HepG2 (cell line): ENCODE data around the gene SNF8. TPM values are rescaled to one million over a fixed set of nuclear protein-coding genes. Genes with fewer than 3 reads are reported as not detected.

Source experiments
- ATAC-seq: fragments of 200-7000 bp; cut with Tn5 transposase; 3 replicates; pipeline ENCODE4 v1.9.1; 2020; ENCODE audit warnings: mild to moderate bottlenecking, moderate library complexity
- BruUV-seq: library from RNA; stranded (reverse); fragments of 400-500 nt; replicated peaks from 2 replicates; lab custom pipeline; 2021; lab: Mats Ljungman, UMichigan
- CTCF ChIA-PET: fragments of 300-600 bp; formaldehyde crosslinking; extraction: SDS; loops from one replicate; lab custom pipeline; 2021; ENCODE audit warnings: low total read pairs, inconsistent platforms, low intra/inter-chr PET ratio; lab: Yijun Ruan, JAX
- POLR2A ChIA-PET: fragments of 350-600 bp; sonication (Branson Sonifier 250); formaldehyde crosslinking; loops from one replicate; lab custom pipeline; 2020; ENCODE audit warnings: antibody characterized with exemption, inconsistent platforms; lab: Yijun Ruan, JAX
- DNase-seq: peaks from one replicate; pipeline ENCODE4 v3.0.0-alpha.2; 2015; ENCODE audit warnings: low spot score
- FAIRE-seq: peaks from 3 replicates; lab custom pipeline; 2011; peaks lifted over from hg19 to GRCh38; lab: Jason Lieb, UNC
- H2AFZ ChIP-seq: one replicate; pipeline ENCODE4 v1.6.1; 2011; ENCODE audit warnings: low read length, inconsistent platforms
- H3K27ac ChIP-seq: fragments of 300-600 bp; 3 replicates; pipeline ENCODE4 v1.8.0; 2011; ENCODE audit warnings: mixed run types, mild to moderate bottlenecking, mixed read lengths, low read length, inconsistent platforms; ENCODE audit not compliant: insufficient read depth; ENCODE audit errors: extremely low read length
- H3K27me3 ChIP-seq, 2 experiments: fragments of 200-600 bp in 1 of 2; 2 replicates in 1 of 2; 3 replicates in 1 of 2; pipeline versions ENCODE4 v1.6.0 to v1.8.0; 2011; ENCODE audit warnings: low read length in 2 of 2, mild to moderate bottlenecking in 2 of 2, moderate library complexity in 2 of 2, inconsistent platforms in 1 of 2; ENCODE audit not compliant: insufficient read depth in 2 of 2, control insufficient read depth in 1 of 2
- H3K36me3 ChIP-seq, 2 experiments: fragments of 200-600 bp in 1 of 2; replicated peaks in 1 of 2; 2 replicates in 1 of 2; 3 replicates in 1 of 2; pipeline versions ENCODE4 v1.5.1 to v1.8.0; 2011; ENCODE audit warnings: low read length in 2 of 2, inconsistent platforms in 1 of 2; ENCODE audit not compliant: insufficient read depth in 2 of 2, control insufficient read depth in 1 of 2
- H3K4me1 ChIP-seq: 2 replicates; pipeline ENCODE4 v1.5.1; 2012; ENCODE audit warnings: low read length, inconsistent platforms; ENCODE audit not compliant: insufficient read depth
- H3K4me2 ChIP-seq: 2 replicates; pipeline ENCODE4 v1.6.0; 2011; ENCODE audit warnings: low read depth, low read length, inconsistent platforms
- H3K4me3 ChIP-seq, 3 experiments: fragments of 200-600 bp in 1 of 3; sonication (generic), shearing (Covaris generic) in 1 of 3; replicated peaks in 1 of 3; 2 replicates each; pipeline ENCODE4 v1.5.1; 2011 to 2016; ENCODE audit warnings: low read length in 3 of 3, inconsistent platforms in 2 of 3, low read depth in 2 of 3, mild to moderate bottlenecking in 2 of 3, control low read depth in 1 of 3, mixed read lengths in 1 of 3; ENCODE audit not compliant: insufficient read depth in 1 of 3
- H3K79me2 ChIP-seq: one replicate; pipeline ENCODE4 v1.6.1; 2011; ENCODE audit warnings: low read length, inconsistent platforms; ENCODE audit not compliant: insufficient read depth
- H3K9ac ChIP-seq: 2 replicates; pipeline ENCODE4 v1.6.0; 2011; ENCODE audit warnings: mild to moderate bottlenecking, low read depth, low read length, inconsistent platforms; ENCODE audit not compliant: insufficient read depth
- H3K9me3 ChIP-seq: 2 replicates; pipeline ENCODE4 v1.5.1; 2012; ENCODE audit warnings: mild to moderate bottlenecking, low read length
- H4K20me1 ChIP-seq: 2 replicates; pipeline ENCODE4 v1.6.0; 2011; ENCODE audit warnings: inconsistent platforms, mild to moderate bottlenecking, low read length, moderate library complexity; ENCODE audit not compliant: insufficient read depth
- FOXK1 ChIP-seq: sonication (generic); formaldehyde crosslinking; IDR thresholded peaks from 2 replicates; pipeline ENCODE4 v1.4.0; 2020; ENCODE audit warnings: low read depth, missing genetic modification reagents, borderline replicate concordance
- MAFF ChIP-seq: IDR thresholded peaks from 2 replicates; pipeline ENCODE4 v1.6.1; 2011; ENCODE audit warnings: low read depth, low read length, improper control_type of control experiment
- MAFK ChIP-seq, 2 experiments: IDR thresholded peaks in 1 of 2; conservative IDR thresholded peaks in 1 of 2; 2 replicates each; pipeline ENCODE4 v1.6.1; 2011; ENCODE audit warnings: improper control_type of control experiment in 2 of 2, low read length in 2 of 2
- SMARCC2 ChIP-seq: fragments of 450-650 bp; IDR thresholded peaks from 2 replicates; pipeline ENCODE4 v1.6.1; 2017; ENCODE audit warnings: antibody characterized with exemption, mild to moderate bottlenecking
- SOX13 ChIP-seq, 3 experiments: fragments of 450-650 bp in 1 of 3; sonication (generic) in 1 of 3; formaldehyde crosslinking in 1 of 3; IDR thresholded peaks in 2 of 3; conservative IDR thresholded peaks in 1 of 3; 2 replicates each; pipeline versions ENCODE4 v1.5.0 to v1.6.1; 2016 to 2020; ENCODE audit warnings: antibody characterized with exemption in 1 of 3, mild to moderate bottlenecking in 1 of 3, missing compliant biosample characterization in 1 of 3, missing genetic modification reagents in 1 of 3, moderate library complexity in 1 of 3
- YEATS4 ChIP-seq: sonication (generic); formaldehyde crosslinking; IDR thresholded peaks from 2 replicates; pipeline ENCODE4 v1.4.0; 2020; ENCODE audit warnings: missing genetic modification reagents, borderline replicate concordance
- ZNF3 ChIP-seq: IDR thresholded peaks from 2 replicates; pipeline ENCODE4 v1.7.0; 2017; ENCODE audit warnings: inconsistent platforms
- ZNF577 ChIP-seq: sonication (generic); formaldehyde crosslinking; IDR thresholded peaks from 2 replicates; pipeline ENCODE4 v1.4.0; 2020; ENCODE audit warnings: mild to moderate bottlenecking, low read depth, missing genetic modification reagents, borderline replicate concordance
- ZSCAN21 ChIP-seq: sonication (generic); formaldehyde crosslinking; IDR thresholded peaks from 2 replicates; pipeline ENCODE4 v1.8.0; 2022; ENCODE audit warnings: mild to moderate bottlenecking, missing genetic modification reagents, moderate library complexity, borderline replicate concordance
- WGBS: methylation state at CpG from one replicate; pipeline ENCODE4 v1.1.6; 2017; ENCODE audit warnings: low lambda C conversion rate; 5-methylcytosine and 5-hydroxymethylcytosine counted together
- in situ Hi-C: cut with HindIII; loops from 2 replicates; pipeline ENCODE4 v1.10.0; 2017; ENCODE audit warnings: low pct_unique_long_range_greater_than_20kb; ENCODE audit not compliant: extremely low pct_ligation_motif_present
- intact Hi-C: fragments of 100-400 bp; cut with micrococcal nuclease; formaldehyde crosslinking; loops from one replicate; pipeline ENCODE4 v1.10.0; 2022; ENCODE audit not compliant: unreplicated experiment
- polyA plus RNA-seq, 8 experiments: library from polyadenylated mRNA; depleted of rRNA in 3 of 8; stranded (reverse) in 7 of 8; unstranded in 1 of 8; fragments of >200 nt; fragmentation: Illumina TruSeq in 4 of 8; extraction: Trizol in 4 of 8; gene quantifications; 2 replicates each; pipeline versions ENCODE4 v1.2.1 to v1.2.3, GENCODE V29; 2011 to 2016; ENCODE audit warnings: low read depth in 4 of 8, missing spikeins in 1 of 8, mixed read lengths in 1 of 8; ENCODE audit not compliant: insufficient read depth in 1 of 8
- total RNA-seq, 5 experiments: library from RNA; depleted of rRNA; stranded (reverse); fragments of >200 nt; fragmentation: Illumina TruSeq; extraction: Trizol; gene quantifications; 2 replicates each; pipeline ENCODE4 v1.2.3, GENCODE V29; 2016; ENCODE audit warnings: low read depth in 1 of 5
- TF ChIP-seq, protein P1 (sequence below): sonication (generic); formaldehyde crosslinking; IDR thresholded peaks from 2 replicates; pipeline ENCODE4 v1.9.0; 2022; ENCODE audit warnings: missing genetic modification reagents, mild to moderate bottlenecking, borderline replicate concordance
- TF ChIP-seq, protein P2 (sequence below): IDR thresholded peaks from 2 replicates; pipeline ENCODE4 v1.6.1; 2016; ENCODE audit warnings: missing genetic modification reagents, missing compliant biosample characterization

Gene SNF8
- total and polyA plus RNA-seq, 2 of the 13 experiments (the other 11 are each of a cell fraction or from before 2014, with no cell fraction given), result 114 to 153 TPM

DNA sequence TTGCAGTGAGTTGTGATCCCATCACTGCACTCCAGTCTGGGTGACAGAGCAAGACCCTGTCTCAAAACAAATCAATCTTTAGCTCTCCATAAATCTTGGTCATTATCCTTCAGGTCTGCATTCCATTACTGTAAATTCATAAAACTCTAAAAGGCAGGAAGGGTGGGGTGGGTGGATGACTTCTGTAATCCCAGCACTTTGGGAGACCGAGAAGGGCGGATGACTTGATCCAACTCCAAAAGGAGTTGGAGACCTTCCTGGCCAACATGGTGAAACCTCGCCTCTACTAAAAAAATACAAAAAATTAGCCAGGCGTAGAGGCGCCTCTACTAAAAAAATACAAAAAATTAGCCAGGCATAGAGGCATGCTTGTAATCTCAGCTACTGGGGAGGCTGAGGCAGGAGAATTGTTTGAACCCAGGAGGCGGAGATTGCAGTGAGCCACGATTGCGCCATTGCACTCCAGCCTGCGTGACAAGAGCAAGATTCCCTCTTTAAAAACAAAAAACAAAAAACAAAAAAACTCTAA, 38.6 kb downstream of the SNF8 start:
- H3K4me1 ChIP-seq, result peaks cover 65% of the 10 kb centered on the region
- FAIRE-seq (peak; percentile 8), ATAC-seq (no peak), DNase-seq (no peak)
- H3K36me3 ChIP-seq, result peaks cover 7 to 8% of the 10 kb centered on the region in 2 experiments; a peak in 3 of 5 replicates
- H3K4me3 ChIP-seq, result no peak overlapping the region
- peaks cover 21% of the 10 kb centered on the region for H4K20me1 ChIP-seq
- no peak overlapping the region for H3K4me2 ChIP-seq
- intact Hi-C loops, result no loop called here
- no peak overlapping the region for H3K9ac ChIP-seq
- in situ Hi-C loops, result no loop called here
- WGBS, result 92% methylated on average over 9 of the region's 9 CpGs
- peaks cover 21% of the 10 kb centered on the region for H3K79me2 ChIP-seq
- H3K27ac ChIP-seq, result no peak overlapping the region
- H3K9me3 ChIP-seq, result no peaks in the 10 kb centered on the region
- BruUV-seq, result no TSS peak
- TF ChIP-seq FOXK1 (CRISPR knock-in tag), result no peak
- TF ChIP-seq, protein P1, sequence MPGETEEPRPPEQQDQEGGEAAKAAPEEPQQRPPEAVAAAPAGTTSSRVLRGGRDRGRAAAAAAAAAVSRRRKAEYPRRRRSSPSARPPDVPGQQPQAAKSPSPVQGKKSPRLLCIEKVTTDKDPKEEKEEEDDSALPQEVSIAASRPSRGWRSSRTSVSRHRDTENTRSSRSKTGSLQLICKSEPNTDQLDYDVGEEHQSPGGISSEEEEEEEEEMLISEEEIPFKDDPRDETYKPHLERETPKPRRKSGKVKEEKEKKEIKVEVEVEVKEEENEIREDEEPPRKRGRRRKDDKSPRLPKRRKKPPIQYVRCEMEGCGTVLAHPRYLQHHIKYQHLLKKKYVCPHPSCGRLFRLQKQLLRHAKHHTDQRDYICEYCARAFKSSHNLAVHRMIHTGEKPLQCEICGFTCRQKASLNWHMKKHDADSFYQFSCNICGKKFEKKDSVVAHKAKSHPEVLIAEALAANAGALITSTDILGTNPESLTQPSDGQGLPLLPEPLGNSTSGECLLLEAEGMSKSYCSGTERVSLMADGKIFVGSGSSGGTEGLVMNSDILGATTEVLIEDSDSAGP, result no peak
- TF ChIP-seq ZNF3 (CRISPR knock-in tag), result no peak
- TF ChIP-seq, all 625 proteins: peak for 0
- Histone ChIP-seq H3K27me3 (no peaks in the 10 kb centered on the region; a peak in 1 of 5 replicates), H2AFZ (no peak overlapping the region)
- ChIA-PET CTCF (no interaction called here), POLR2A (interaction anchor here (1.6 to 9.6 kb wide), 2 partner anchors 13 to 38 kb away, joined by 3 to 194 read pairs; partner anchors contain the start of genes ATP5MC1 and SNF8)

DNA sequence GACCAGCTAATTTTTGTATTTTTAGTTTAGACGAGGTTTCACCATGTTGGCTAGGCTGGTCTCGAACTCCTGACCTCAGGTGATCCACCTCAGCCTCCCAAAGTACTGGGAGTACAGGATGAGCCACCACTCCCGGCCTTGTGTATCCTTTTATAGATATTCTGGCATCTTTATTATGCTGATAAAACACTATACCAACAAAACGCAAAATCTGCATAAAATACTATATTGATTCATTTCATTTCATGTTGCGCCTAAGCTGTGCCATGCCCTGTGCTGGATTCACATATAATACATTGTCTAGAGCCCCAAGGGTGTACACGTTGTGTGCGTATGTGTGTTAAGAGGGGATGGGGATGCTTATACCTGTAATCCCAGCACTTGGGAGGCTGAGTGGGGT, 40.2 kb downstream of the SNF8 start:
- no peak for DNase-seq
- no peak for ATAC-seq
- H3K9ac ChIP-seq, result no peak overlapping the region
- CTCF ChIA-PET, result no interaction called here
- peak overlapping the region; percentile 2 for H3K27ac ChIP-seq
- intact Hi-C loops, result no loop called here
- 93% methylated on average over 7 of the region's 7 CpGs for WGBS
- H3K79me2 ChIP-seq, result peaks cover 4% of the 10 kb centered on the region
- no peaks in the 10 kb centered on the region for H3K36me3 ChIP-seq
- H4K20me1 ChIP-seq, result peaks cover 4% of the 10 kb centered on the region
- peaks cover 50% of the 10 kb centered on the region for H3K4me1 ChIP-seq
- H3K4me3 ChIP-seq, result no peak overlapping the region
- no peaks in the 10 kb centered on the region; a peak in 1 of 5 replicates for H3K27me3 ChIP-seq
- no peak for TF ChIP-seq ZSCAN21
- TF ChIP-seq ZNF577 (CRISPR knock-in tag), result no peak
- TF ChIP-seq, protein P2, sequence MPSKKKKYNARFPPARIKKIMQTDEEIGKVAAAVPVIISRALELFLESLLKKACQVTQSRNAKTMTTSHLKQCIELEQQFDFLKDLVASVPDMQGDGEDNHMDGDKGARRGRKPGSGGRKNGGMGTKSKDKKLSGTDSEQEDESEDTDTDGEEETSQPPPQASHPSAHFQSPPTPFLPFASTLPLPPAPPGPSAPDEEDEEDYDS (CRISPR knock-in tag), result no peak
- TF ChIP-seq MAFK (conservative IDR thresholded peaks at IDR 0.05 in 1 of 2, IDR thresholded peaks at IDR 0.05 in 1 of 2; ENCODE audit: low read length in 2 of 2), result peak; percentile 25 to 55; a peak in 2 of 4 replicates
- no peak for TF ChIP-seq SOX13 (IDR thresholded peaks at IDR 0.05)
- no peak for TF ChIP-seq SOX13 (CRISPR knock-in tag; conservative IDR thresholded peaks at IDR 0.05 in 1 of 2, IDR thresholded peaks at IDR 0.05 in 1 of 2)
- no peak for TF ChIP-seq SMARCC2
- no peak for TF ChIP-seq YEATS4 (CRISPR knock-in tag)
- peak; percentile 43 for TF ChIP-seq MAFF
- TF ChIP-seq, all 625 proteins: peak for 2
- in situ Hi-C loops, result no loop called here
- H2AFZ ChIP-seq, result no peak overlapping the region
- no peak for FAIRE-seq
- BruUV-seq, result no TSS peak
- H3K9me3 ChIP-seq, result no peaks in the 10 kb centered on the region
- H3K4me2 ChIP-seq, result no peak overlapping the region
- POLR2A ChIA-PET, result interaction anchor here (1.4 to 9.6 kb wide), 3 partner anchors 11 to 67 kb away, joined by 3 to 194 read pairs (median 9); partner anchors contain the start of genes ATP5MC1 and SNF8
